PC-9 (cell line): ENCODE data around the gene COL16A1.

Experiments used
- EZH2 ChIP-seq: fragments of 200-600 bp; sonication (generic); IDR thresholded peaks from 2 replicates; pipeline ENCODE4 v1.8.0; 2017; ENCODE audit warnings: antibody characterized with exemption, low read depth
- TF ChIP-seq, protein P1 (sequence below): fragments of 200-600 bp; sonication (generic); conservative IDR thresholded peaks from 2 replicates; pipeline ENCODE4 v1.6.1; 2017; ENCODE audit warnings: mixed run types, antibody characterized with exemption, mild to moderate bottlenecking, moderate library complexity

DNA sequence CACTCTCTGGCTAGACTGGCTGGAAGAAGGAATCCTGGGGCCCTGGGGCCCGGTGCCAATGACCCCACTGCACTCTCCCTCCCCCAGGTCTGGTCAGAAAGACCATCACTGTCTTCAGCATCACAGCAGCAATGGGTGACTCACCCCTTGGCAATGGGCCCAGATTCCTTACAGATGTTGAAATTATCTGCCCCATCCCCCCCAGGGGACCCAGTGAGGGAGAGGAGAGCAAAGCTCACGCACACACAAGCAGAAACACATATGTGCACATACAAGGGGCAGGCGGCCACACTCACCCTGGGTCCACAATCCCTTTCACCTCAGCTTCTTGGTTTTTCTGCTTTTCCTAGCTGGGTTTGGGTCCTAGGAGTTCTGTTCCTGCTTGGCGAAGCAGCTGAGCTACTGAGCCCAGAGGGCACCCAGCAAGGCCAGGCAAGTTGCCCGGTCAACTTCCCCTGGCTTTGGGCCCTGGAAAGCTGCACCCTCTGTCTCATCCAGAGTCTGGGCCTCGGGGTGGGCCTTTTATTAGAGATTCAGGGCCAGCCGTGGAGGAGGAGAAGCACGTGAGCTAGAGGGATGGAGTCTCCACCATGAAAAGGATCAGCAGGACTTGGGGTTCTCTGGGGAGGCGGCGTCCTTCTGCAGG, 2.6 kb downstream of the COL16A1 start:
- TF ChIP-seq, protein P1, sequence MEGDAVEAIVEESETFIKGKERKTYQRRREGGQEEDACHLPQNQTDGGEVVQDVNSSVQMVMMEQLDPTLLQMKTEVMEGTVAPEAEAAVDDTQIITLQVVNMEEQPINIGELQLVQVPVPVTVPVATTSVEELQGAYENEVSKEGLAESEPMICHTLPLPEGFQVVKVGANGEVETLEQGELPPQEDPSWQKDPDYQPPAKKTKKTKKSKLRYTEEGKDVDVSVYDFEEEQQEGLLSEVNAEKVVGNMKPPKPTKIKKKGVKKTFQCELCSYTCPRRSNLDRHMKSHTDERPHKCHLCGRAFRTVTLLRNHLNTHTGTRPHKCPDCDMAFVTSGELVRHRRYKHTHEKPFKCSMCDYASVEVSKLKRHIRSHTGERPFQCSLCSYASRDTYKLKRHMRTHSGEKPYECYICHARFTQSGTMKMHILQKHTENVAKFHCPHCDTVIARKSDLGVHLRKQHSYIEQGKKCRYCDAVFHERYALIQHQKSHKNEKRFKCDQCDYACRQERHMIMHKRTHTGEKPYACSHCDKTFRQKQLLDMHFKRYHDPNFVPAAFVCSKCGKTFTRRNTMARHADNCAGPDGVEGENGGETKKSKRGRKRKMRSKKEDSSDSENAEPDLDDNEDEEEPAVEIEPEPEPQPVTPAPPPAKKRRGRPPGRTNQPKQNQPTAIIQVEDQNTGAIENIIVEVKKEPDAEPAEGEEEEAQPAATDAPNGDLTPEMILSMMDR, result no peak
- TF ChIP-seq EZH2, result no peak
